ENCODE measurements around the gene CARD10. TPM values are rescaled to one million over a fixed set of nuclear protein-coding genes. Genes with fewer than 3 reads are reported as not detected.

CARD10 gene
- total and polyA plus RNA-seq, 2 of the 13 experiments (the other 11 are each of a cell fraction or from before 2014, with no cell fraction given): 35.2 to 55.8 TPM

GRCh38 chr22:37488337-37489135 is 30.7 kb downstream of the CARD10 start (continued):
- TF ChIP-seq UBTF (CRISPR knock-in tag; IDR thresholded peaks at IDR 0.05) (peak; percentile 66), YY1 (IDR thresholded peaks at IDR 0.05; ENCODE audit: insufficient read depth, insufficient replicate concordance, low read depth, low read length) (peak; percentile 27), BCL3 (CRISPR knock-in tag; IDR thresholded peaks at IDR 0.05) (0 out of 2 replicates have a peak, but pooled peaks have one; percentile 72), ZNF687 (CRISPR knock-in tag; IDR thresholded peaks at IDR 0.05) (peak; percentile 98), ZNF784 (CRISPR knock-in tag; IDR thresholded peaks at IDR 0.05; ENCODE audit: borderline replicate concordance) (peak; percentile 73; the same call in 1 of the 2 replicates), JUN (CRISPR knock-in tag; IDR thresholded peaks at IDR 0.05) (0 out of 2 replicates have a peak, but pooled peaks have one; percentile 23), XRCC5 (optimal IDR thresholded peaks at IDR 0.05; ENCODE audit: low read length) (peak; percentile 15), ZNF280B (CRISPR knock-in tag; IDR thresholded peaks at IDR 0.05; ENCODE audit: borderline replicate concordance) (peak; percentile 1; the same call in 1 of the 2 replicates), ZNF205 (CRISPR knock-in tag; IDR thresholded peaks at IDR 0.05) (no peak), IRF9 (CRISPR knock-in tag; IDR thresholded peaks at IDR 0.05; ENCODE audit: borderline replicate concordance) (peak; percentile 66; the same call in 1 of the 2 replicates), ZKSCAN8 (CRISPR knock-in tag; IDR thresholded peaks at IDR 0.05; ENCODE audit: borderline replicate concordance) (peak; percentile 80; the same call in 1 of the 2 replicates), ATF7-NPFF (CRISPR knock-in tag; IDR thresholded peaks at IDR 0.05; ENCODE audit: low read depth) (peak; percentile 51; the same call in 1 of the 2 replicates), ZFP36L1 (CRISPR knock-in tag; IDR thresholded peaks at IDR 0.05) (peak; percentile 49; the same call in 1 of the 2 replicates), HMG20B (CRISPR knock-in tag; conservative IDR thresholded peaks at IDR 0.05) (no peak), ZNF839 (CRISPR knock-in tag; IDR thresholded peaks at IDR 0.05; ENCODE audit: borderline replicate concordance) (no peak)

All from HepG2 (cell line).